K562 (cell line): Measurements from ENCODE around the gene DNAH1.

Experiments used
- CTCF ChIP-seq, 3 experiments: IDR thresholded peaks in 2 of 3; conservative IDR thresholded peaks in 1 of 3; 2 replicates each; pipeline ENCODE4 v1.5.1; 2011 to 2012; ENCODE audit warnings: low read length in 3 of 3, mild to moderate bottlenecking in 3 of 3, control low read depth in 2 of 3, improper control_type of control experiment in 1 of 3, inconsistent platforms in 1 of 3, low read depth in 1 of 3, mixed read lengths in 1 of 3, moderate library complexity in 1 of 3; ENCODE audit not compliant: insufficient read depth in 2 of 3
- HDAC2 ChIP-seq: fragments of 450-650 bp; IDR thresholded peaks from 2 replicates; pipeline ENCODE4 v1.6.1; 2016; ENCODE audit warnings: mild to moderate bottlenecking
- HDGF ChIP-seq: fragments of 450-650 bp; IDR thresholded peaks from 2 replicates; pipeline ENCODE4 v1.6.1; 2016
- NCOA2 ChIP-seq, 2 experiments: fragments of 450-650 bp; IDR thresholded peaks; 2 replicates each; pipeline ENCODE4 v1.6.1; 2018; ENCODE audit warnings: mild to moderate bottlenecking in 2 of 2, moderate library complexity in 1 of 2; ENCODE audit not compliant: partially characterized antibody in 2 of 2
- NFE2L1 ChIP-seq: fragments of 450-650 bp; IDR thresholded peaks from 2 replicates; pipeline ENCODE4 v1.6.1; 2016; ENCODE audit warnings: missing genetic modification characterization, low read depth, mild to moderate bottlenecking, missing compliant biosample characterization, moderate library complexity, borderline replicate concordance
- POLR2AphosphoS5 ChIP-seq: IDR thresholded peaks from 2 replicates; pipeline ENCODE4 v1.6.1; 2011; ENCODE audit warnings: mild to moderate bottlenecking, low read depth, low read length, moderate library complexity; ENCODE audit not compliant: control insufficient read depth, insufficient read depth
- SFPQ ChIP-seq: fragments of 200-400 bp; formaldehyde crosslinking; IDR thresholded peaks from 2 replicates; pipeline ENCODE4 v1.6.1; 2017; ENCODE audit warnings: mild to moderate bottlenecking, low read depth, low read length, moderate library complexity
- SP1 ChIP-seq: sonication (generic); formaldehyde crosslinking; IDR thresholded peaks from 2 replicates; pipeline ENCODE4 v1.8.1; 2022; ENCODE audit warnings: mild to moderate bottlenecking, missing genetic modification reagents
- TCF3 ChIP-seq: sonication (generic); formaldehyde crosslinking; IDR thresholded peaks from 2 replicates; pipeline ENCODE4 v1.4.0; 2020; ENCODE audit warnings: mild to moderate bottlenecking, missing genetic modification reagents
- U2AF2 ChIP-seq: fragments of 200-400 bp; formaldehyde crosslinking; optimal IDR thresholded peaks from 2 replicates; pipeline ENCODE3; 2017; ENCODE audit warnings: low read depth, mild to moderate bottlenecking, low read length
- ZBTB40 ChIP-seq, 2 experiments: fragments of 450-650 bp in 1 of 2; sonication (generic) in 1 of 2; formaldehyde crosslinking in 1 of 2; IDR thresholded peaks; 2 replicates each; pipeline versions ENCODE4 v1.7.1 to v1.9.0; 2016 to 2022; ENCODE audit warnings: inconsistent platforms in 1 of 2, mild to moderate bottlenecking in 1 of 2, missing genetic modification reagents in 1 of 2
- ZNF584 ChIP-seq: fragments of 200-800 bp; sonication (Bioruptor generic); IDR thresholded peaks from 2 replicates; pipeline ENCODE4 v1.6.1; 2016; ENCODE audit warnings: low read depth, mild to moderate bottlenecking, missing genetic modification characterization, missing compliant biosample characterization

GRCh38 chr3:52326976-52327375, 10.9 kb downstream of the DNAH1 start:
- TF ChIP-seq HDAC2 (no peak), SFPQ (no peak), HDGF (no peak), CTCF (IDR thresholded peaks at IDR 0.05 in 2 of 3, conservative IDR thresholded peaks at IDR 0.05 in 1 of 3; ENCODE audit: insufficient read depth in 2 of 3, low read depth in 1 of 3, low read length in 3 of 3) (no peak), ZNF584 (no peak), ZBTB40 (IDR thresholded peaks at IDR 0.05) (no peak), ZBTB40 (CRISPR knock-in tag; IDR thresholded peaks at IDR 0.05) (no peak), U2AF2 (no peak), NCOA2 (IDR thresholded peaks at IDR 0.05; ENCODE audit: partially characterized antibody in 2 of 2) (no peak), TCF3 (CRISPR knock-in tag) (no peak), POLR2AphosphoS5 (no peak), SP1 (CRISPR knock-in tag) (no peak), NFE2L1 (no peak)
